Kidney epithelial cell (primary cell): ENCODE data around the gene PLEKHG1. TPM values are rescaled to one million over a fixed set of nuclear protein-coding genes. Genes with fewer than 3 reads are reported as not detected.

Experiments used
- DNase-seq: peaks from one replicate; pipeline ENCODE4 v3.0.0-alpha.2; 2010; ENCODE audit warnings: low read depth
- H3K27me3 ChIP-seq: 2 replicates; pipeline ENCODE4 v1.6.0; 2011; ENCODE audit warnings: low read length; ENCODE audit not compliant: control insufficient read depth, insufficient read depth
- H3K36me3 ChIP-seq: 2 replicates; pipeline ENCODE4 v1.5.1; 2011; ENCODE audit warnings: low read length; ENCODE audit not compliant: control insufficient read depth, insufficient read depth
- H3K4me3 ChIP-seq: 2 replicates; pipeline ENCODE4 v1.5.1; 2011; ENCODE audit warnings: low read depth, mild to moderate bottlenecking, control low read depth, low read length
- total RNA-seq: library from RNA; depleted of rRNA; stranded (reverse); fragments of >200 nt; gene quantifications from 2 replicates; pipeline ENCODE4 v1.2.3, GENCODE V29; 2015
- TF ChIP-seq, protein P1 (sequence below): IDR thresholded peaks from 2 replicates; pipeline ENCODE4 v1.5.1; 2011; ENCODE audit warnings: mild to moderate bottlenecking, moderate library complexity, low read length, control low read depth, inconsistent platforms; ENCODE audit not compliant: insufficient read depth, poor library complexity, severe bottlenecking

The PLEKHG1 gene
- total RNA-seq, 1 donor from 2014 or later: 27.8 TPM

- TF ChIP-seq, protein P1, sequence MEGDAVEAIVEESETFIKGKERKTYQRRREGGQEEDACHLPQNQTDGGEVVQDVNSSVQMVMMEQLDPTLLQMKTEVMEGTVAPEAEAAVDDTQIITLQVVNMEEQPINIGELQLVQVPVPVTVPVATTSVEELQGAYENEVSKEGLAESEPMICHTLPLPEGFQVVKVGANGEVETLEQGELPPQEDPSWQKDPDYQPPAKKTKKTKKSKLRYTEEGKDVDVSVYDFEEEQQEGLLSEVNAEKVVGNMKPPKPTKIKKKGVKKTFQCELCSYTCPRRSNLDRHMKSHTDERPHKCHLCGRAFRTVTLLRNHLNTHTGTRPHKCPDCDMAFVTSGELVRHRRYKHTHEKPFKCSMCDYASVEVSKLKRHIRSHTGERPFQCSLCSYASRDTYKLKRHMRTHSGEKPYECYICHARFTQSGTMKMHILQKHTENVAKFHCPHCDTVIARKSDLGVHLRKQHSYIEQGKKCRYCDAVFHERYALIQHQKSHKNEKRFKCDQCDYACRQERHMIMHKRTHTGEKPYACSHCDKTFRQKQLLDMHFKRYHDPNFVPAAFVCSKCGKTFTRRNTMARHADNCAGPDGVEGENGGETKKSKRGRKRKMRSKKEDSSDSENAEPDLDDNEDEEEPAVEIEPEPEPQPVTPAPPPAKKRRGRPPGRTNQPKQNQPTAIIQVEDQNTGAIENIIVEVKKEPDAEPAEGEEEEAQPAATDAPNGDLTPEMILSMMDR: no peak
- DNase-seq: no peak
- no peaks in the 10 kb centered on the region for H3K36me3 ChIP-seq
- no peak overlapping the region for H3K4me3 ChIP-seq
- H3K27me3 ChIP-seq: no peaks in the 10 kb centered on the region
Measured at GRCh38 chr6:150584596-150584995, 15.1 kb upstream of the PLEKHG1 start.

- TF ChIP-seq, protein P1: no peak
- no peak for DNase-seq
- no peaks in the 10 kb centered on the region for H3K27me3 ChIP-seq
Measured at GRCh38 chr6:150586850-150587359, 12.8 kb upstream of the PLEKHG1 start.

DNA sequence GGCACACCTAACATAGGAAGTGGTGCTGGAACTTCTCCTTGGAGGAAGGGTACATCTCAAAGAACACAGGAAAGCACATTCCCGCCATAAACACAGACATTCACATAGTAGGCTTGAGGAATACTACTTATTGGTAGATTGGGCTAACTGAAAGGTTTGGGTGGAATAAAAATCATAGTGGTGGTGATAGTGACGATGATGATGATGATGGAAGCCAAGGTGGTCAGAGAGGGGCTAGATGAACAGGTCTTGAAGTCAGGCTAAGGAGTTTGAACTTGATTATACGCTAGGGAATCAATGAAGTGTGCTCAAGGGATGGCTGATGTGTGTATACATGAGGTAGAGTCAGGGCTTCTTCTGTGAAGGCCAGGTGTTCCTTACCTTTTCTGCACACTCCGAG lies 12.0 kb upstream of the PLEKHG1 start:
- Histone ChIP-seq H3K4me3 (no peak overlapping the region), H3K36me3 (no peaks in the 10 kb centered on the region), H3K27me3 (no peaks in the 10 kb centered on the region)
- no peak for DNase-seq
- TF ChIP-seq, protein P1: no peak

More at GRCh38 chr6:150586850-150587359, 12.8 kb upstream of the PLEKHG1 start:
- no peak overlapping the region for H3K4me3 ChIP-seq
- H3K36me3 ChIP-seq: no peaks in the 10 kb centered on the region

- Histone ChIP-seq H3K27me3 (no peaks in the 10 kb centered on the region), H3K36me3 (no peaks in the 10 kb centered on the region), H3K4me3 (no peak overlapping the region)
- TF ChIP-seq, protein P1: no peak
- no peak for DNase-seq
Measured at GRCh38 chr6:150588888-150589499, 10.7 kb upstream of the PLEKHG1 start.

DNA sequence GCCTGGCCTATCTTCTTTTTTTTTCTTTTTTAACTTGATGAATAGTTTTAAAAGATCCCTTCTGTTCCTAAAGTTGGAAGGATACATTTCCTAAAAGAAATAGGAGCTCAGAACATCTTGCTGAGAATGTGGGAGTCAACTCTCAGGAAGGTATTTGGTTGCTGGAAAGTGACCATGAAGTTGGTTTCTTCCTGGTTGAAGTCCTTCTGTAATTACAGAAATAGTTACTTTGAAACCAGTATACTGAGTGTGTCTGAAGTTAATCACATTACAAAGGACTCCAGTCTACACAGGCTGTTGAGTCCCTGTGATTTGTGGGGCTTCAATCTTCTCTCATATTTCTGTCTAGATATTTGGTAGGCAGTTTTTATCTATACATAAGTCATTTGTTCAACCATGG lies 9.8 kb upstream of the PLEKHG1 start:
- Histone ChIP-seq H3K27me3 (no peaks in the 10 kb centered on the region), H3K36me3 (no peaks in the 10 kb centered on the region), H3K4me3 (no peak overlapping the region)
- TF ChIP-seq, protein P1: no peak
- DNase-seq: no peak

DNA sequence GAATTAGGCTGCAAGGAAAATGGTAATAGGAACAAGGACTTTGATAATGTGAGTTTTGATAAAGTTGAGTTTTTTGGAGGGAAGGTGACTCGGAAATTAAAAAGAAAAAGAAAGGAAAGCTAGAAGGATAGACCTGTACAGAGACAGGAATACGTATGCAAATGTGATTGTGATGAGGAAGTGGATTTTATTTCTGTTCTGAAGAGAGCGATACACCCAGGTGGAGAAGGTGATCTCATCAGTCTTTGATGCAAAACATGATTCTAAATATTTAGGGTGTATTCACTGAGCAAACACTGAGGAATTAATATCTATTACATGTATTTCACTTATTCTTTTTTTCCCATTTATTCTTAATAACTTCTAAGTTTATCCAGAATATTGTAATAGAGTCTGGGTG lies 9.2 kb upstream of the PLEKHG1 start:
- TF ChIP-seq, protein P1: no peak
- H3K36me3 ChIP-seq: no peaks in the 10 kb centered on the region
- DNase-seq: no peak
- no peaks in the 10 kb centered on the region for H3K27me3 ChIP-seq
- H3K4me3 ChIP-seq: no peak overlapping the region
